ENCODE results near the gene NKX3-2.

GRCh38 chr4:13543032-13543838 lies 1.1 kb downstream of the NKX3-2 start:
- TF ChIP-seq CTCF (conservative IDR thresholded peaks at IDR 0.05; ENCODE audit: low read length) (no peak), EZH2phosphoT487 (IDR thresholded peaks at IDR 0.05; ENCODE audit: borderline replicate concordance) (no peak)
